Activated CD8-positive, alpha-beta T cell treated with anti-CD3 and anti-CD28 coated beads for 36 hours (primary cell): ENCODE results near the gene CCDC7. TPM values are rescaled to one million over a fixed set of nuclear protein-coding genes. Genes with fewer than 3 reads are reported as not detected.
"Not testable (repeated sequence)": the region's sequence is repeated elsewhere in the genome, so short reads cannot be mapped to it uniquely, and the experiment has no call there.

Experiments
- ATAC-seq: fragments of 200-7000 bp; cut with Tn5 transposase; one replicate; pipeline ENCODE4 v1.10.0; 2021; ENCODE audit warnings: mild to moderate bottlenecking, moderate library complexity
- CTCF ChIA-PET: fragments of 350-600 bp; sonication (Branson Sonifier 250); formaldehyde crosslinking; loops from one replicate; lab custom pipeline; 2021; ENCODE audit warnings: antibody characterized with exemption; lab: Charles Lee
- POLR2A ChIA-PET: fragments of 350-600 bp; sonication (Branson Sonifier 250); formaldehyde crosslinking; loops from one replicate; lab custom pipeline; 2021; ENCODE audit warnings: antibody characterized with exemption; lab: Charles Lee
- DNase-seq: peaks from one replicate; pipeline ENCODE4 v3.0.0-alpha.2; 2020
- H3K27ac Mint-ChIP-seq: one replicate; pipeline ENCODE4 v1.8.0; 2021; ENCODE audit warnings: mild to moderate bottlenecking, mixed read lengths
- H3K27me3 Mint-ChIP-seq: one replicate; pipeline ENCODE4 v1.8.0; 2021; ENCODE audit warnings: mixed read lengths
- H3K36me3 Mint-ChIP-seq: one replicate; pipeline ENCODE4 v1.8.0; 2021; ENCODE audit warnings: low read depth, mixed read lengths
- H3K4me1 Mint-ChIP-seq: one replicate; pipeline ENCODE4 v1.8.0; 2021; ENCODE audit warnings: low read depth, mixed read lengths
- H3K4me3 Mint-ChIP-seq: one replicate; pipeline ENCODE4 v1.8.0; 2021; ENCODE audit warnings: mild to moderate bottlenecking, moderate library complexity, mixed read lengths
- H3K9me3 Mint-ChIP-seq: one replicate; pipeline ENCODE4 v1.8.0; 2021; ENCODE audit warnings: mixed read lengths
- intact Hi-C: fragments of 100-400 bp; cut with micrococcal nuclease; formaldehyde crosslinking; loops from one replicate; pipeline ENCODE4 v1.10.0; 2022
- total RNA-seq, 2 experiments: library from RNA; stranded (reverse); gene quantifications; one replicate each; pipeline ENCODE4 v1.2.3, GENCODE V29; 2021
- TF ChIP-seq, protein P1 (sequence below): fragments of 200-600 bp; IDR thresholded peaks from one replicate; pipeline ENCODE4 v1.8.0; 2022; ENCODE audit warnings: antibody characterized with exemption, mild to moderate bottlenecking

Gene CCDC7
- total RNA-seq, 2 experiments from 2014 or later = 5.5 to 10.4 TPM

DNA sequence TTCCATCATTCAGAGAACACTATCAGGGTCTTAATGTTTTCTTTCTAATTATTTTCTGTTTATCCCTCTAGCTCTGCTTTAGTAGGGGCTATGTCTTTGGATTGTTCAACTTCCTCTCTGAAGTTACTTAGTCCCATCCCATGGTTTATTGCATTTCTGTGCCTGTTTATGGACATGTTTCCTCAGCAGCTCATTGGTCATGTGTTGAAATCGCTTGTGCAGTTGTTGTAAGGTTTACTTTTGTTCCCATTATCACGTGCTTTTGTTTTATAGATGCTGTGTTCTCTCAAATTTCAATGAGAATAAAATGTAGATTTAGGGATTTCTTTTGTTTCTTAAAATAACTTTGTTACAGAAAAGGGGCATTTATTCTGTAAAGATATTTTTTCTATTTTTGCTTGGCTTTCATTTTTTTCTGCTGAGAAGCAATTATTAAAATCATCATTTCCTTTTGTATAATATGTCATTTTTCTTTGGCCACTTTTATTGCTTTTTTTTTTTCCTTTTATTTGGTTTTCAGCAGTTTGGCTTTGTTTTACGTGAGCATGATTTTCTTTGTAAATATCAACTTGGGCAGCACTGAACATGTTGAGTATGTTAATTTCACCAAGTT lies 110.9 kb downstream of the CCDC7 start:
- Mint-ChIP-seq H3K36me3 (peaks cover 16% of the 10 kb centered on the region), H3K9me3 (no peaks in the 10 kb centered on the region), H3K4me3 (no peak overlapping the region), H3K27ac (no peak overlapping the region), H3K27me3 (no peaks in the 10 kb centered on the region), H3K4me1 (peaks cover 7% of the 10 kb centered on the region)
- POLR2A ChIA-PET = no interaction called here
- CTCF ChIA-PET = no interaction called here
- TF ChIP-seq, protein P1, sequence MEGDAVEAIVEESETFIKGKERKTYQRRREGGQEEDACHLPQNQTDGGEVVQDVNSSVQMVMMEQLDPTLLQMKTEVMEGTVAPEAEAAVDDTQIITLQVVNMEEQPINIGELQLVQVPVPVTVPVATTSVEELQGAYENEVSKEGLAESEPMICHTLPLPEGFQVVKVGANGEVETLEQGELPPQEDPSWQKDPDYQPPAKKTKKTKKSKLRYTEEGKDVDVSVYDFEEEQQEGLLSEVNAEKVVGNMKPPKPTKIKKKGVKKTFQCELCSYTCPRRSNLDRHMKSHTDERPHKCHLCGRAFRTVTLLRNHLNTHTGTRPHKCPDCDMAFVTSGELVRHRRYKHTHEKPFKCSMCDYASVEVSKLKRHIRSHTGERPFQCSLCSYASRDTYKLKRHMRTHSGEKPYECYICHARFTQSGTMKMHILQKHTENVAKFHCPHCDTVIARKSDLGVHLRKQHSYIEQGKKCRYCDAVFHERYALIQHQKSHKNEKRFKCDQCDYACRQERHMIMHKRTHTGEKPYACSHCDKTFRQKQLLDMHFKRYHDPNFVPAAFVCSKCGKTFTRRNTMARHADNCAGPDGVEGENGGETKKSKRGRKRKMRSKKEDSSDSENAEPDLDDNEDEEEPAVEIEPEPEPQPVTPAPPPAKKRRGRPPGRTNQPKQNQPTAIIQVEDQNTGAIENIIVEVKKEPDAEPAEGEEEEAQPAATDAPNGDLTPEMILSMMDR = no peak
- no peak for ATAC-seq
- intact Hi-C loops = no loop called here
- no peak for DNase-seq

- intact Hi-C loops, H3K4me1 Mint-ChIP-seq, H3K36me3 Mint-ChIP-seq, H3K27ac Mint-ChIP-seq, H3K27me3 Mint-ChIP-seq, H3K4me3 Mint-ChIP-seq, ATAC-seq, CTCF ChIA-PET, H3K9me3 Mint-ChIP-seq, DNase-seq, POLR2A ChIA-PET: not testable (repeated sequence)
These were observed 116.8 kb downstream of the CCDC7 start for GRCh38 chr10:32562695-32563094.

DNA sequence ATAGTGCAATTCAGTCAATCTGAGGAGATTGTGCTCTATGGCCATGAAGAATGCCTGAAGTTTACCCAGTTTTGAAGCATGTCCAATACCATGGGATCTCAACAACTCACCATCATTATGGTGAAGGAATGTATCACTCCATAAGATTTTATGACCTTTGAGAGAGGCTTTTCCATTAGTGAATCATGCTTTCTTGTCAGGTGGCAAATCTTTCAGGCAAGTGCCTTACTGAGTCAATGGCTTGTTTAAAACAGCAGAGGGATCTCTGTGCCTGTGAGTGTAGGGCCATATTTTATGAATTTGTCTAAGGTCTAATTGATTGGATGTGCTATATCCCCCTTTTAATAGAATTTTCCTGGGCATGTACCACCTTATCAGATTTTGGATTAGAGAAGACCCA lies 131.5 kb downstream of the CCDC7 start:
- Mint-ChIP-seq H3K4me1 (no peaks in the 10 kb centered on the region), H3K27me3 (no peaks in the 10 kb centered on the region), H3K36me3 (no peaks in the 10 kb centered on the region), H3K4me3 (no peak overlapping the region), H3K27ac (no peak overlapping the region), H3K9me3 (no peaks in the 10 kb centered on the region)
- DNase-seq = no peak
- no peak for ATAC-seq
- TF ChIP-seq, protein P1 = no peak
- ChIA-PET CTCF (no interaction called here), POLR2A (no interaction called here)
- intact Hi-C loops = no loop called here

- ChIA-PET CTCF (interaction anchor here (0.9 kb wide), 1 partner anchor 39 kb away, joined by 4 read pairs; no protein-coding TSS in a partner anchor), POLR2A (no interaction called here)
- peaks cover 11% of the 10 kb centered on the region for H3K36me3 Mint-ChIP-seq
- H3K9me3 Mint-ChIP-seq = peaks cover 1% of the 10 kb centered on the region
- TF ChIP-seq, protein P1 = no peak
- H3K4me1 Mint-ChIP-seq = peaks cover 2% of the 10 kb centered on the region
- no peaks in the 10 kb centered on the region for H3K27me3 Mint-ChIP-seq
- intact Hi-C loops = no loop called here
- DNase-seq (no peak), ATAC-seq (no peak)
- no peak overlapping the region for H3K4me3 Mint-ChIP-seq
- H3K27ac Mint-ChIP-seq = no peak overlapping the region
These were observed 137.0 kb downstream of the CCDC7 start for GRCh38 chr10:32582946-32583345.

GRCh38 chr10:32598022-32598421 lies 152.1 kb downstream of the CCDC7 start:
- ATAC-seq, H3K4me1 Mint-ChIP-seq, intact Hi-C loops, H3K4me3 Mint-ChIP-seq, H3K27ac Mint-ChIP-seq, DNase-seq, H3K27me3 Mint-ChIP-seq, CTCF ChIA-PET: not testable (repeated sequence)
- H3K36me3 Mint-ChIP-seq = peaks cover 58% of the 10 kb centered on the region
- H3K9me3 Mint-ChIP-seq = peaks cover 21% of the 10 kb centered on the region
- POLR2A ChIA-PET = interaction anchor here (0.7 kb wide), 1 partner anchor 75 kb away, joined by 3 read pairs; no protein-coding TSS in a partner anchor

GRCh38 chr10:32600317-32600716 lies 154.4 kb downstream of the CCDC7 start:
- Mint-ChIP-seq H3K36me3 (peaks cover 59% of the 10 kb centered on the region), H3K4me3 (no peak overlapping the region), H3K27me3 (no peaks in the 10 kb centered on the region), H3K9me3 (peaks cover 21% of the 10 kb centered on the region), H3K4me1 (no peaks in the 10 kb centered on the region), H3K27ac (no peak overlapping the region)
- ChIA-PET CTCF (no interaction called here), POLR2A (no interaction called here)
- ATAC-seq (no peak), DNase-seq (no peak)
- TF ChIP-seq, protein P1 = no peak
- intact Hi-C loops = no loop called here

DNA sequence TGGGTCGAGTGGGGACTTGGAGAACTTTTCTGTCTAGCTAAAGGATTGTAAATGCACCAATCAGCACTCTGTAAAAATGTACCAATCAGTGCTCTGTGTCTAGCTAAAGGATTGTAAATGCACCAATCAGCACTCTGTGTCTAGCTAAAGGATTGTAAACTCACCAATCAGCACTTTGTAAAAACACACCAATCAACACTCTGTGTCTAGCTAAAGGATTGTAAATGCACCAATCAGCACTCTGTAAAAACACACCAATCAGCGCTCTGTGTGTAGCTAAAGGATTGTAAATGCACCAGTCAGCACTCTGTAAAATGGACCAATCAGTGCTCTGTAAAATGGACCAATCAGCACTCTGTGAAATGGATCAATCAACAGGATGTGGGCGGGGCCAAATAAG lies 155.6 kb downstream of the CCDC7 start:
- H3K4me3 Mint-ChIP-seq, CTCF ChIA-PET, H3K4me1 Mint-ChIP-seq, intact Hi-C loops, H3K27ac Mint-ChIP-seq, ATAC-seq, DNase-seq, H3K27me3 Mint-ChIP-seq, POLR2A ChIA-PET: not testable (repeated sequence)
- Mint-ChIP-seq H3K9me3 (peaks cover 21% of the 10 kb centered on the region), H3K36me3 (peaks cover 49% of the 10 kb centered on the region)
